Measurements from ENCODE around the gene GP1BB.

Gene GP1BB

DNA sequence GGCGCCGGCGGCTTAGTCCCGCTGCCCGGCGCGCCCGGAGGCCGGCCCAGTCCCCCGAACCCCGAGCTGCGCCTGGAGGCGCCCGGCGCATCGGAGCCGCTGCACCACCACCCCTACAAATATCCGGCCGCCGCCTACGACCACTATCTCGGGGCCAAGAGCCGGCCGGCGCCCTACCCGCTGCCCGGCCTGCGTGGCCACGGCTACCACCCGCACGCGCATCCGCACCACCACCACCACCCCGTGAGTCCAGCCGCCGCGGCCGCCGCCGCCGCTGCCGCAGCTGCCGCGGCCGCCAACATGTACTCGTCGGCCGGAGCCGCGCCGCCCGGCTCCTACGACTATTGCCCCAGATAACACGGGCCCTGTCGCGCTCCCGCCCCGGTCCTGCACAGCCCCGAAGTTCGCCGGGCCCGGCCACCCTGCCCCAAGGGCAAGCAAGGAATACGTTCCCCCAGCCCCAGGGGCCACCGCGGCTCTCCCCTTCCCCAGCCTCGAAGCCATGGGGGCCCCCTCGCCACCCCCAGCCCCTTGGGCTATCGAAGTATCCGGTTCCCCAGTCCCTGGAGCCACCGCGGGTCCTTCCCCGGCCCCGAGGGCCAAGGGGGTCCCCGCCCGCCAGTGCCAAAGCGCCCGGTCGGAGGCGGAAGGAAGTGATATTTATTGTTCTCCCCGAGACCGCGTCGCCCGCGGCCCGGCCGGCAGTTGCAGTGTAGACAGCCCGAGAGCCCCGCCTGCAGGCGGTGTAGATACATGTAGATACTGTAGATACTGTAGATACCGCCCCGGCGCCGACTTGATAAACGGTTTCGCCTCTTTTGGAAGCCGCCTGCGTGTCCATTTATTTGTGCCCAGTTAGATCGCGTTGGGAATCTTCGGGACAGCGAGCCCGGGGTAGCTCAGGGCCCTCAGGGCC, 43.4 kb downstream of the GP1BB start:
- DNase-seq (ENCODE audit: low read depth), result no peak

- no peak for DNase-seq (ENCODE audit: low read depth)
Measured at GRCh38 chr22:19767427-19768341, 44.3 kb downstream of the GP1BB start.

GRCh38 chr22:19769393-19769715, 46.0 kb downstream of the GP1BB start:
- DNase-seq (ENCODE audit: low read depth), result no peak

GRCh38 chr22:19770349-19771220, 47.2 kb downstream of the GP1BB start:
- no peak for DNase-seq (ENCODE audit: low read depth)

DNA sequence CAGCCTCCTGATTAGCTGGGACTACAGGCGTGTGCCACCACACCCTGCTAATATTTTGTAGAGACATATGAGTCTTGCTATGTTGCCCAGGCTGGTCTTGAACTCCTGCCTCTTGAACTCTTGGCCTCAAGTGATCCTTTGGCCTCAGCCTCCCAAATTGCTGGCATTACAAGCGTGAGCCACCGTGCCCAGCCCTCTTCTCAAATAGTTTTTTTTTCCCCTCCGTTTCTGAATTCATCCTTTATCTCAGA, 49.0 kb downstream of the GP1BB start:
- no peak for DNase-seq (ENCODE audit: low read depth)

DNA sequence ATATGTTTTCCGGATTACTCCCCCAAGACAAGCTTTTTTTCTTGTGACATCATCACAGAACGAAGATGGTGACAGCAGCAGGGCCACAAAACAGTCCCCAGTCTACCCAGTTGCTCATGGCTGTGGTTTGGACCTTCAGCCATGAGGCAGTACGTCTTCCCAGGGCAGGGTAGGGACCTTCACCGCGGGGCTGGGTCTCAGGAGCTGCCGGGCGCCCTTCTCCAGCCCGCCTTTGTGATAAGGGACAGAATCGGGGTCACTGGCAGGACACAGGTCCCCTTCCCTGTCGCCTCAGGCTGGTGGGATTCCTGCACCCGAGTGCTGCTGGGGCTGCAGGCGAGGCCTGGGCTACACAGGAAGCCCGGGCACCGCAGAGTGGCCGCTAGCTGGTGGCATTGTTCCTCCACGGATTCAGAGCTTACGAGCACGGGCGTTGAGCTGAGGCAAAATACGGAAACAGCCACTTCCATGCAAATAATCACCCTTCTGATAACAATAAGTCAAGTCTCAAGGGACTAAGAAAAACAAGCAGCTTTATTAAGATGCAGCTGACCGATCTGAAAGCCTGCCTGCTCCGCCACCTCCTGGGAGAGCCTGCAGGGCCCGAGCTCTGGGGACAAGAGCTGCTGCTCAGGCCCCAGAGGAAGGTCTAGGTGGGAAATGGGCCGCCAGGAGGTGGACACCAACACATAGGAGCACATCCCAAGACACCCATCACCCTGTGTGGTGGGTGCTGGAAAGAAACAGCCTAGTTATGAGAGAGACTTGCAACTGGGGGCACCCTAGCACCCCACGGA, 49.5 kb downstream of the GP1BB start:
- no peak for DNase-seq (ENCODE audit: low read depth)

GRCh38 chr22:19773470-19774040, 50.2 kb downstream of the GP1BB start:
- no peak for DNase-seq (ENCODE audit: low read depth)

Data from HS-27A (cell line).